CD14-positive monocyte (primary cell): ENCODE data around the gene MAP2K7. TPM values are rescaled to one million over a fixed set of nuclear protein-coding genes. Genes with fewer than 3 reads are reported as not detected.
A peak's percentile ranks its signal among the peaks of the same experiment; 100 is the strongest.

Experiments
- DNase-seq, 3 donors: peaks; one replicate each; pipeline ENCODE4 v3.0.0-alpha.2; 2011 to 2022
- H2AFZ ChIP-seq: 2 replicates; pipeline ENCODE4 v1.6.0; 2012; ENCODE audit warnings: mild to moderate bottlenecking, low read depth, low read length, inconsistent platforms; ENCODE audit not compliant: insufficient read depth, poor library complexity, severe bottlenecking
- H3K27ac ChIP-seq, 2 donors: 1 replicate in 1 of 2; 2 replicates in 1 of 2; pipeline ENCODE4 v1.5.1; 2012 to 2013; ENCODE audit warnings: low read length in 2 of 2, control low read depth in 1 of 2, inconsistent platforms in 1 of 2, low read depth in 1 of 2, mild to moderate bottlenecking in 1 of 2
- H3K27me3 ChIP-seq, 2 donors: one replicate each; pipeline versions ENCODE4 v1.6.0 to v1.6.1; 2011 to 2013; ENCODE audit warnings: low read length in 2 of 2; ENCODE audit not compliant: control insufficient read depth in 2 of 2, insufficient read depth in 2 of 2
- H3K36me3 ChIP-seq, 2 donors: replicated peaks in 1 of 2; 1 replicate in 1 of 2; 2 replicates in 1 of 2; pipeline versions ENCODE4 v1.5.1 to v1.6.1; 2012 to 2013; ENCODE audit warnings: low read length in 2 of 2, control low read depth in 1 of 2, inconsistent platforms in 1 of 2, mild to moderate bottlenecking in 1 of 2; ENCODE audit not compliant: insufficient read depth in 2 of 2, control insufficient read depth in 1 of 2
- H3K4me1 ChIP-seq, 2 donors: 1 replicate in 1 of 2; 2 replicates in 1 of 2; pipeline versions ENCODE4 v1.5.1 to v1.6.1; 2012 to 2013; ENCODE audit warnings: low read length in 2 of 2, control low read depth in 1 of 2, inconsistent platforms in 1 of 2, mild to moderate bottlenecking in 1 of 2, moderate library complexity in 1 of 2; ENCODE audit not compliant: insufficient read depth in 2 of 2, control insufficient read depth in 1 of 2
- H3K4me2 ChIP-seq: replicated peaks from 2 replicates; pipeline ENCODE3; 2012; ENCODE audit warnings: low read length, moderate library complexity, mild to moderate bottlenecking; ENCODE audit not compliant: poor library complexity, severe bottlenecking; ENCODE audit errors: extremely low read depth
- H3K4me3 ChIP-seq, 3 experiments: fragments of 200-600 bp in 1 of 3; sonication (generic) in 1 of 3; replicated peaks in 1 of 3; 1 replicate in 2 of 3; 2 replicates in 1 of 3; pipeline ENCODE4 v1.5.1; 2011 to 2013; ENCODE audit warnings: low read length in 3 of 3, mild to moderate bottlenecking in 3 of 3, control low read depth in 2 of 3, low read depth in 2 of 3, inconsistent platforms in 1 of 3, moderate library complexity in 1 of 3
- H3K79me2 ChIP-seq: 2 replicates; pipeline ENCODE4 v1.6.0; 2012; ENCODE audit warnings: mild to moderate bottlenecking, control low read depth, inconsistent platforms, low read length, moderate library complexity; ENCODE audit not compliant: insufficient read depth
- H3K9ac ChIP-seq: 2 replicates; pipeline ENCODE4 v1.6.0; 2017; ENCODE audit warnings: low read length, mild to moderate bottlenecking; ENCODE audit not compliant: insufficient read depth, poor library complexity, severe bottlenecking
- H3K9me3 ChIP-seq, 2 donors: replicated peaks in 1 of 2; 1 replicate in 1 of 2; 2 replicates in 1 of 2; pipeline versions ENCODE4 v1.5.1 to v1.6.1; 2012 to 2013; ENCODE audit warnings: low read length in 2 of 2, control low read depth in 1 of 2; ENCODE audit not compliant: control insufficient read depth in 1 of 2, insufficient read depth in 1 of 2
- H4K20me1 ChIP-seq: 2 replicates; pipeline ENCODE4 v1.6.0; 2012; ENCODE audit warnings: mild to moderate bottlenecking, low read length, control low read depth, moderate library complexity; ENCODE audit not compliant: insufficient read depth
- H3K27ac Mint-ChIP-seq, 7 donors: one replicate each; pipeline ENCODE4 v1.8.0; 2020; ENCODE audit warnings: mild to moderate bottlenecking in 7 of 7, mixed read lengths in 7 of 7, moderate library complexity in 6 of 7, inconsistent platforms in 2 of 7
- H3K27me3 Mint-ChIP-seq, 3 donors: one replicate each; pipeline ENCODE4 v1.8.0; 2021 to 2022; ENCODE audit warnings: low read depth in 3 of 3, mild to moderate bottlenecking in 3 of 3, mixed read lengths in 3 of 3, moderate library complexity in 3 of 3, inconsistent platforms in 1 of 3
- H3K36me3 Mint-ChIP-seq, 2 donors: one replicate each; pipeline ENCODE4 v1.8.0; 2020; ENCODE audit warnings: mixed read lengths in 2 of 2, inconsistent platforms in 1 of 2, mild to moderate bottlenecking in 1 of 2
- H3K4me1 Mint-ChIP-seq: one replicate; pipeline ENCODE4 v1.8.0; 2020; ENCODE audit warnings: mild to moderate bottlenecking, mixed read lengths
- H3K4me3 Mint-ChIP-seq, 2 donors: one replicate each; pipeline ENCODE4 v1.8.0; 2020; ENCODE audit warnings: mild to moderate bottlenecking in 2 of 2, mixed read lengths in 2 of 2, moderate library complexity in 1 of 2
- H3K9me3 Mint-ChIP-seq, 7 donors: one replicate each; pipeline ENCODE4 v1.8.0; 2020 to 2022; ENCODE audit warnings: mixed read lengths in 7 of 7, mild to moderate bottlenecking in 6 of 7, moderate library complexity in 6 of 7, inconsistent platforms in 2 of 7
- CTCF ChIP-seq: fragments of 200-600 bp; IDR thresholded peaks from one replicate; pipeline ENCODE4 v1.8.0; 2022; ENCODE audit warnings: antibody characterized with exemption, mild to moderate bottlenecking
- WGBS: methylation state at CpG from one replicate; pipeline ENCODE4 v1.1.5; 2013; ENCODE audit warnings: missing lambda C conversion rate; ENCODE audit not compliant: insufficient coverage; 5-methylcytosine and 5-hydroxymethylcytosine counted together
- intact Hi-C, 2 donors: fragments of 100-400 bp; cut with micrococcal nuclease; formaldehyde crosslinking; loops; one replicate each; pipeline versions ENCODE4 v1.15.0 to v1.15.1; 2023
- polyA plus RNA-seq, 3 donors: library from polyadenylated mRNA; depleted of rRNA in 1 of 3; unstranded in 2 of 3; stranded (reverse) in 1 of 3; fragments of 300-500 nt in 2 of 3; fragments of >200 nt in 1 of 3; fragmentation: Illumina TruSeq in 2 of 3; gene quantifications; 1 replicate in 2 of 3; 2 replicates in 1 of 3; pipeline ENCODE4 v1.2.3, GENCODE V29; 2012 to 2021

MAP2K7 gene
- polyA plus RNA-seq, 3 donors, result 0.92 to 39.5 (median 1.5) TPM

- H3K27ac ChIP-seq, result no peak overlapping the region
- H3K4me3 Mint-ChIP-seq, result peak overlapping the region in 1 of 2 donors; percentile 67
- peaks cover 20 to 22% of the 10 kb centered on the region in 2 donors for H3K4me1 ChIP-seq
- H3K4me3 ChIP-seq, result no peak overlapping the region
- H3K27ac Mint-ChIP-seq, result no peak overlapping the region
- TF ChIP-seq CTCF, result no peak
- intact Hi-C loops, result no loop called here
- H3K9me3 Mint-ChIP-seq, result peaks cover 0 to 30% (median 12%) of the 10 kb centered on the region in 7 donors
- no peak overlapping the region for H3K4me2 ChIP-seq
- H3K36me3 ChIP-seq, result no peaks in the 10 kb centered on the region
- 37% methylated on average over 83 of the region's 83 CpGs for WGBS
- H3K4me1 Mint-ChIP-seq, result peaks cover 23% of the 10 kb centered on the region
- H3K9ac ChIP-seq, result no peak overlapping the region
- no peak for DNase-seq
- no peak overlapping the region for H2AFZ ChIP-seq
- H3K9me3 ChIP-seq, result peaks cover 0 to 1% of the 10 kb centered on the region in 2 donors
- H3K79me2 ChIP-seq, result no peaks in the 10 kb centered on the region
- H3K27me3 ChIP-seq, result peaks cover 25 to 74% of the 10 kb centered on the region in 2 donors
- no peaks in the 10 kb centered on the region for H4K20me1 ChIP-seq
- H3K27me3 Mint-ChIP-seq, result peaks cover 68 to 86% (median 71%) of the 10 kb centered on the region in 3 donors
- H3K36me3 Mint-ChIP-seq, result peaks cover 11 to 18% of the 10 kb centered on the region in 2 donors
Observed at GRCh38 chr19:7863157-7863970, 40.3 kb upstream of the MAP2K7 start.

GRCh38 chr19:7863971-7864689, 39.5 kb upstream of the MAP2K7 start:
- WGBS, result 57% methylated on average over 13 of the region's 21 CpGs
- no peak overlapping the region for H3K4me3 ChIP-seq
- no peak overlapping the region for H3K27ac ChIP-seq
- intact Hi-C loops, result no loop called here
- H4K20me1 ChIP-seq, result no peaks in the 10 kb centered on the region
- peaks cover 27 to 30% of the 10 kb centered on the region in 2 donors for H3K4me1 ChIP-seq
- H3K79me2 ChIP-seq, result no peaks in the 10 kb centered on the region
- peaks cover 73 to 93% (median 78%) of the 10 kb centered on the region in 3 donors for H3K27me3 Mint-ChIP-seq
- H3K4me3 Mint-ChIP-seq, result peak overlapping the region in 1 of 2 donors; percentile 67
- H3K9ac ChIP-seq, result no peak overlapping the region
- H3K4me2 ChIP-seq, result no peak overlapping the region
- peaks cover 0 to 36% (median 14%) of the 10 kb centered on the region in 7 donors for H3K9me3 Mint-ChIP-seq
- peaks cover 29% of the 10 kb centered on the region for H3K4me1 Mint-ChIP-seq
- no peak for DNase-seq
- no peak for TF ChIP-seq CTCF
- peaks cover 28 to 81% of the 10 kb centered on the region in 2 donors for H3K27me3 ChIP-seq
- no peaks in the 10 kb centered on the region for H3K36me3 ChIP-seq
- H2AFZ ChIP-seq, result no peak overlapping the region
- H3K27ac Mint-ChIP-seq, result no peak overlapping the region
- peaks cover 7 to 17% of the 10 kb centered on the region in 2 donors for H3K36me3 Mint-ChIP-seq
- peaks cover 0 to 5% of the 10 kb centered on the region in 2 donors for H3K9me3 ChIP-seq
